ENCODE results near the gene EME1. TPM values are rescaled to one million over a fixed set of nuclear protein-coding genes. Genes with fewer than 3 reads are reported as not detected.
"Not testable (repeated sequence)": the region's sequence is repeated elsewhere in the genome, so short reads cannot be mapped to it uniquely, and the experiment has no call there.

The EME1 gene
- polyA plus RNA-seq, 1 donor, result 3.5 TPM

DNA sequence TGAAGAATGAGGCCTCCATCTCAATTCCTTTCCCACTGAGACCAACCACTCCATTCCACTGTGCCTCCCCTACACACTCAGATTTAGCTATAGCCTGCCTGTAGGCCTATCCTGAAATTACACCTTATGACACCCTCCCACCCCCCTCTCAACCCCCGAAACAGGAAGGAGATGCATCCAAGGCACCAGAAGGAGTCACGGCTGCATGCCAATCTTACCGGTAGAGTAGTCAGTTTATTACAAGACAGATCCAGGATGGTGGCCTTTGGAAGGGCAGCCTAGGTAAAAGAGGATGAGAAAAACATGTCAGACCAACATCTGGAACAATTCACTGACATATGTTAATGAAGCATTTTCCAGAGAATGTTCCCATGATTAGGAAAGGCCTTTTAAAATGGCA lies 21.7 kb downstream of the EME1 start:
- Histone ChIP-seq H3K9me3 (ENCODE audit: control insufficient read depth, low read depth, low read length) (peaks cover 2% of the 10 kb centered on the region), H3K4me3 (ENCODE audit: low read length) (no peak overlapping the region), H3K4me1 (ENCODE audit: control insufficient read depth, insufficient read depth, low read length) (no peaks in the 10 kb centered on the region), H3K27me3 (ENCODE audit: control insufficient read depth, insufficient read depth, low read length) (no peaks in the 10 kb centered on the region), H3K36me3 (ENCODE audit: control insufficient read depth, insufficient read depth, low read length) (peaks cover 52% of the 10 kb centered on the region), H3K27ac (ENCODE audit: low read length) (no peak overlapping the region)
- no CpG with 5 or more reads among the region's 3 CpGs for WGBS (ENCODE audit: insufficient coverage, low lambda C conversion rate)
- no peak for DNase-seq

GRCh38 chr17:50396261-50397110 lies 23.5 kb downstream of the EME1 start:
- WGBS (ENCODE audit: insufficient coverage, low lambda C conversion rate), result 7% methylated on average over 3 of the region's 30 CpGs
- no peaks in the 10 kb centered on the region for H3K27me3 ChIP-seq (ENCODE audit: control insufficient read depth, insufficient read depth, low read length)
- no peaks in the 10 kb centered on the region for H3K4me1 ChIP-seq (ENCODE audit: control insufficient read depth, insufficient read depth, low read length)
- peaks cover 2% of the 10 kb centered on the region for H3K9me3 ChIP-seq (ENCODE audit: control insufficient read depth, low read depth, low read length)
- peak overlapping the region; percentile 90 for H3K27ac ChIP-seq (ENCODE audit: low read length)
- H3K4me3 ChIP-seq (ENCODE audit: low read length), result peak overlapping the region; percentile 99
- peaks cover 36% of the 10 kb centered on the region for H3K36me3 ChIP-seq (ENCODE audit: control insufficient read depth, insufficient read depth, low read length)
- DNase-seq, result peak; percentile 42 to 78

DNA sequence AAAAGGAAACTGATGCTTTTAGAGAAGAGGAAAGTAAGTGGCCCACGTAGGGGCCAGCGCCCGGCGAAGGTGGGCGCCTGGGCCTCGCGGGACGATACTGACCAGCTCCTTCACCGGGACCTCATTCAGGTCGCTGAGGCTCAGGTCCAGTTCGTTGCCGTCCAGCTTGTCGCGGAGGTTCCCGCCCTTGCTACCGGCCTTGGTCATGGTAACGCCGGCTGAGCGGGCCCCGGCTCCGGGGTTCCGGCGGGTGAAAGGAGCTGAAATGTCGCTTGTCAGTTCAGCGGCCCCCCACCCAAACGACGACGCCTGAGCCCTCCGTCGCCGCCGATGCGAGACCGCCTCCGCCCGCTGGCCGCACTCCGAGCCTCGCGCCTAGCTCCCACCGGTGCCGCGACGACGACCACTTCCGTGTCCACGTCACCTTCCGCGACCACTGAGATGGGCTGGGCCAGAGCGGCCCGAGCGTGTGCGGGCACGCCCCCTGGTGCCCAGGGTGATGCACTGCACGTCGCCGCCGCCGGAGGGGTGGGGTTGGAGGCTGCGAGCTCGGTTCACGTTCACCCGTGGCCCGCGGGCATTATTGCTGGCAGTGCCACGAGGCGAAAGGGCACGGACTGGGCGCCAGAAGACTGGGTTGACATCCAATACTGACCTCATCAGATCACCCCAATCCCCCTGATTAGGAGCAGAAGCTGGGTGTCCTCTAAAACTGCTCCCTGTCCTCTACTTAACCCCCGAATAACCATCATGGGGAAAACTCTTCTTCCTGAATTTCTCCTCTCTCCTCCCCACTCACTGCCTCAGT lies 24.3 kb downstream of the EME1 start, which contains the start of gene LRRC59:
TSS of gene LRRC59 (minus strand) at position 413 of the 808 bp plus-strand sequence. CDS start at position 207, 206 bp downstream.
- H3K4me1 ChIP-seq (ENCODE audit: control insufficient read depth, insufficient read depth, low read length), result no peaks in the 10 kb centered on the region
- H3K27me3 ChIP-seq (ENCODE audit: control insufficient read depth, insufficient read depth, low read length), result no peaks in the 10 kb centered on the region
- WGBS (ENCODE audit: insufficient coverage, low lambda C conversion rate), result no CpG with 5 or more reads among the region's 70 CpGs
- DNase-seq, result peak; percentile 84 to 85
- H3K9me3 ChIP-seq (ENCODE audit: control insufficient read depth, low read depth, low read length), result peaks cover 2% of the 10 kb centered on the region
- peaks cover 28% of the 10 kb centered on the region for H3K36me3 ChIP-seq (ENCODE audit: control insufficient read depth, insufficient read depth, low read length)
- peak within 1 kb of the TSS; percentile 99 for H3K4me3 ChIP-seq (ENCODE audit: low read length)
- H3K27ac ChIP-seq (ENCODE audit: low read length), result peak within 1 kb of the TSS; percentile 90

- DNase-seq, result no peak
- Histone ChIP-seq H3K27ac (ENCODE audit: low read length) (no peak overlapping the region), H3K4me3 (ENCODE audit: low read length) (no peak overlapping the region), H3K9me3 (ENCODE audit: control insufficient read depth, low read depth, low read length) (peaks cover 2% of the 10 kb centered on the region), H3K36me3 (ENCODE audit: control insufficient read depth, insufficient read depth, low read length) (peaks cover 22% of the 10 kb centered on the region), H3K27me3 (ENCODE audit: control insufficient read depth, insufficient read depth, low read length) (no peaks in the 10 kb centered on the region), H3K4me1 (ENCODE audit: control insufficient read depth, insufficient read depth, low read length) (no peaks in the 10 kb centered on the region)
- WGBS (ENCODE audit: insufficient coverage, low lambda C conversion rate), result 57% methylated on average over 1 of the region's 9 CpGs
Observed at GRCh38 chr17:50397919-50398285, 24.9 kb downstream of the EME1 start.

DNA sequence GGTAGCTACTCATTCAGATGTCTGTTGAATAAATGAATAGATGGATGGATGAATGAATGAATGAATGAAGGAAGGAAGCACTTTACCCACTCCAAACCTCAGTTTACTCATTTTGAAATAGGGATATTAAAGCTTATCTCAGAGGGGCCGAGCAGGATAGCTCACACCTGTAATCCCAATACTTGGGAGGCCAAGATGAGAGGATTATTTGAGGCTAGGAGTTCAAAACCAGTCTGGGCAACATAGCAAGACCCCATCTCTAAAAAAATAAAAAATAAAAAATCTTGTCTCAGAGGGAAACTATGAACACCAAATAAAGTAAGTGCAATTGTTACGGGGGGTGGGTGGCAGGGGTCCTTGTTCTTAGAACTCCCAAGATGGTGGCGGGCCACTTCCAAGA lies 25.6 kb downstream of the EME1 start:
- WGBS (ENCODE audit: insufficient coverage, low lambda C conversion rate), result no CpG with 5 or more reads among the region's 3 CpGs
- not testable (repeated sequence) for H3K27me3 ChIP-seq (ENCODE audit: control insufficient read depth, insufficient read depth, low read length)

DNA sequence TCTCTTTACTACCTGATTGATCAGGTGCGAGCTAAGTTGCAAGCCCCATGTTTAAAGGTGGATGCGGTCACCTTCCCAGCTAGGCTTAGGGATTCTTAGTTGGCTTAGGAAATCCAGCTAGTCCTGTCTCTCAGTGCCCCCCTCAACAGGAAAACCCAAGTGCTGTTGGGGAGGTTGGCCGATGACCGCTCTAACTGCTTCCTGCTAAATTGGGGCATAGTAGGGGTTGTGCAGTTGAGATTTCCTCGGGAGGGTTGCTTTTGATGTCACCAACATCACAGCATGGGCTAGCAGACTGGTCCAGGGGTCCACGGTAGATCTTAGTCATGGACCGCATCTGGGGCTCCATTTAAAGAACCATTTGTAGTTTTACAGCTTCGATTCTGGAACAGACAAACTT lies 26.6 kb downstream of the EME1 start:
- DNase-seq; H3K27ac ChIP-seq (ENCODE audit: low read length); H3K9me3 ChIP-seq (ENCODE audit: control insufficient read depth, low read depth, low read length); H3K4me3 ChIP-seq (ENCODE audit: low read length); H3K27me3 ChIP-seq (ENCODE audit: control insufficient read depth, insufficient read depth, low read length); H3K36me3 ChIP-seq (ENCODE audit: control insufficient read depth, insufficient read depth, low read length); H3K4me1 ChIP-seq (ENCODE audit: control insufficient read depth, insufficient read depth, low read length): not testable (repeated sequence)
- no CpG with 5 or more reads among the region's 8 CpGs for WGBS (ENCODE audit: insufficient coverage, low lambda C conversion rate)

More for the DNA sequence above, 25.6 kb downstream of the EME1 start:
- not testable (repeated sequence) for DNase-seq; H3K9me3 ChIP-seq (ENCODE audit: control insufficient read depth, low read depth, low read length); H3K4me3 ChIP-seq (ENCODE audit: low read length); H3K27ac ChIP-seq (ENCODE audit: low read length); H3K4me1 ChIP-seq (ENCODE audit: control insufficient read depth, insufficient read depth, low read length)
- H3K36me3 ChIP-seq (ENCODE audit: control insufficient read depth, insufficient read depth, low read length), result peaks cover 14% of the 10 kb centered on the region

DNA sequence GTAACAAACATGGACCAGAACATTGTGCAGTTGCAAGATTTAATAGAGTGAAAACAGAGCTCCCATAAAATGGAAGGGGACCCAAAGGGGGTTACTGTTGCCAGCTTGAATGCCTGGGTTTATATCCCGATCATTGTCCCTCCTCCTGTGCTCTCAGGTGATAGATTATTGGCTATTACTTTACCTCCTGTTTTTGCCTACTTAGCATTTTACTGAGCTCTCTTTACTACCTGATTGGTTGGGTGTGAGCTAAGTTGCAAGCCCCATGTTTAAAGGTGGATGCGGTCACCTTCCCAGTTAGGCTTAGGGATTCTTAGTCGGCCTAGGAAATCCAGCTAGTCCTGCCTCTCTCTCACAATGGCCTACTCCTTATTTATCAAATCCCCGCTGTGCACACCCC lies 32.3 kb downstream of the EME1 start:
- H3K36me3 ChIP-seq (ENCODE audit: control insufficient read depth, insufficient read depth, low read length); H3K27me3 ChIP-seq (ENCODE audit: control insufficient read depth, insufficient read depth, low read length); H3K27ac ChIP-seq (ENCODE audit: low read length); H3K4me3 ChIP-seq (ENCODE audit: low read length); H3K4me1 ChIP-seq (ENCODE audit: control insufficient read depth, insufficient read depth, low read length); H3K9me3 ChIP-seq (ENCODE audit: control insufficient read depth, low read depth, low read length); DNase-seq: not testable (repeated sequence)
- no CpG with 5 or more reads among the region's 4 CpGs for WGBS (ENCODE audit: insufficient coverage, low lambda C conversion rate)

- Histone ChIP-seq H3K4me3 (ENCODE audit: low read length) (no peak overlapping the region), H3K36me3 (ENCODE audit: control insufficient read depth, insufficient read depth, low read length) (no peaks in the 10 kb centered on the region), H3K9me3 (ENCODE audit: control insufficient read depth, low read depth, low read length) (no peaks in the 10 kb centered on the region), H3K4me1 (ENCODE audit: control insufficient read depth, insufficient read depth, low read length) (no peaks in the 10 kb centered on the region), H3K27ac (ENCODE audit: low read length) (no peak overlapping the region), H3K27me3 (ENCODE audit: control insufficient read depth, insufficient read depth, low read length) (no peaks in the 10 kb centered on the region)
- no peak for DNase-seq
- no CpG with 5 or more reads among the region's 5 CpGs for WGBS (ENCODE audit: insufficient coverage, low lambda C conversion rate)
Observed at GRCh38 chr17:50406578-50406977, 33.5 kb downstream of the EME1 start.

- H3K36me3 ChIP-seq (ENCODE audit: control insufficient read depth, insufficient read depth, low read length), result no peaks in the 10 kb centered on the region
- H3K9me3 ChIP-seq (ENCODE audit: control insufficient read depth, low read depth, low read length), result no peaks in the 10 kb centered on the region
- H3K4me3 ChIP-seq (ENCODE audit: low read length), result no peak overlapping the region
- H3K27ac ChIP-seq (ENCODE audit: low read length), result no peak overlapping the region
- no peaks in the 10 kb centered on the region for H3K27me3 ChIP-seq (ENCODE audit: control insufficient read depth, insufficient read depth, low read length)
- WGBS (ENCODE audit: insufficient coverage, low lambda C conversion rate), result no CpG with 5 or more reads among the region's 4 CpGs
- peaks cover 3% of the 10 kb centered on the region for H3K4me1 ChIP-seq (ENCODE audit: control insufficient read depth, insufficient read depth, low read length)
- DNase-seq, result no peak
Observed at GRCh38 chr17:50407921-50408320, 34.9 kb downstream of the EME1 start.

DNA sequence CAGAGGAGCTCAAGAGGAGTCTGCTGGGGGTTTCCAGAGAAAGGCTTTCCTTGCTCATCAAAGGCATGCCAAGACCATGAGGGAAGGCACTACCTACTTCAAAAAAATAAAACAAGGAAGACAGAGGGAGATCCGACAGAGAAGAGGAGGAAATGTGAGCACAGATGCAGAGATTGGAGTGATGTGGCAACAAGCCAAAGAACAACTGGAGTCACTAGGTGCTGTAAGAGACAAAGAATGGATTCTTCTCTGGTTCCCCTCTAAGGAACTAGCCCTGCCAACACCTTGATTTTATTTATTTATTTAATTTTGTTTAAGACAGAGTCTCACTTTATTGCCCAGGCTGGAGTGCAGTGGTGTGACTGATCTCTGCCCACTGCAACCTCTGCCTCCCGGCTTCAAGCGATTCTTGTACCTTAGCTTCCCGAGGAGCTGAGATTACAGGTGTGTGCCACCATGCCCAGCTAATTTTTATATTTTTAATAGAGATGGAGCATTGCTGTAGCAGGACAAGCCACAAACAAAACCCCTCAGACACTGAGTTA lies 39.2 kb downstream of the EME1 start:
- DNase-seq, result no peak
- Histone ChIP-seq H3K4me1 (ENCODE audit: control insufficient read depth, insufficient read depth, low read length) (peaks cover 3% of the 10 kb centered on the region), H3K9me3 (ENCODE audit: control insufficient read depth, low read depth, low read length) (no peaks in the 10 kb centered on the region), H3K27ac (ENCODE audit: low read length) (no peak overlapping the region), H3K4me3 (ENCODE audit: low read length) (no peak overlapping the region), H3K36me3 (ENCODE audit: control insufficient read depth, insufficient read depth, low read length) (no peaks in the 10 kb centered on the region), H3K27me3 (ENCODE audit: control insufficient read depth, insufficient read depth, low read length) (no peaks in the 10 kb centered on the region)
- WGBS (ENCODE audit: insufficient coverage, low lambda C conversion rate), result 67% methylated on average over 1 of the region's 4 CpGs

All from large intestine (tissue), 3 donors.